Suprapubic skin (tissue), 4 donors: Measurements from ENCODE around the gene SPG7. TPM values are rescaled to one million over a fixed set of nuclear protein-coding genes. Genes with fewer than 3 reads are reported as not detected.

Source experiments
- DNase-seq, 2 donors: peaks; one replicate each; pipeline ENCODE4 v3.0.0-alpha.2; 2019; ENCODE audit warnings: low spot score in 2 of 2
- H3K27ac ChIP-seq: fragments of 200-600 bp; sonication (generic); one replicate; pipeline ENCODE4 v1.5.1; 2019
- H3K27me3 ChIP-seq: fragments of 200-600 bp; sonication (generic); one replicate; pipeline ENCODE4 v1.5.1; 2019
- H3K36me3 ChIP-seq: fragments of 200-600 bp; sonication (generic); one replicate; pipeline ENCODE4 v1.5.1; 2019
- H3K4me1 ChIP-seq: fragments of 200-600 bp; sonication (generic); one replicate; pipeline ENCODE4 v1.5.1; 2019
- H3K4me3 ChIP-seq: fragments of 200-600 bp; sonication (generic); one replicate; pipeline ENCODE4 v1.5.1; 2019; ENCODE audit warnings: mild to moderate bottlenecking
- H3K9me3 ChIP-seq: fragments of 200-600 bp; sonication (generic); one replicate; pipeline ENCODE4 v1.5.1; 2019
- EP300 ChIP-seq: sonication (generic); formaldehyde crosslinking; IDR thresholded peaks from one replicate; pipeline ENCODE4 v1.6.1; 2017; ENCODE audit warnings: antibody characterized with exemption
- POLR2A ChIP-seq, 2 donors: fragments of 450-650 bp; IDR thresholded peaks; one replicate each; pipeline ENCODE4 v1.6.1; 2017; ENCODE audit warnings: antibody characterized with exemption in 2 of 2, mild to moderate bottlenecking in 2 of 2, moderate library complexity in 2 of 2
- POLR2AphosphoS5 ChIP-seq, 3 donors: sonication (generic); formaldehyde crosslinking; IDR thresholded peaks; one replicate each; pipeline ENCODE4 v1.6.1; 2017; ENCODE audit warnings: antibody characterized with exemption in 3 of 3
- WGBS: methylation state at CpG from one replicate; pipeline ENCODE4 v1.1.5; 2018; 5-methylcytosine and 5-hydroxymethylcytosine counted together
- total RNA-seq, 4 donors: library from RNA; depleted of rRNA; stranded (reverse); fragments of >200 nt; gene quantifications; one replicate each; pipeline ENCODE4 v1.1.0, GENCODE V29; 2016
- TF ChIP-seq, protein P1 (sequence below), 2 donors: fragments of 200-600 bp in 1 of 2; fragments of 450-650 bp in 1 of 2; sonication (generic) in 1 of 2; IDR thresholded peaks; one replicate each; pipeline ENCODE4 v1.5.1; 2016 to 2019; ENCODE audit warnings: antibody characterized with exemption in 2 of 2, mild to moderate bottlenecking in 1 of 2, moderate library complexity in 1 of 2

SPG7 gene
- total RNA-seq, 4 donors from 2014 or later, result 131 to 324 (median 144) TPM

DNA sequence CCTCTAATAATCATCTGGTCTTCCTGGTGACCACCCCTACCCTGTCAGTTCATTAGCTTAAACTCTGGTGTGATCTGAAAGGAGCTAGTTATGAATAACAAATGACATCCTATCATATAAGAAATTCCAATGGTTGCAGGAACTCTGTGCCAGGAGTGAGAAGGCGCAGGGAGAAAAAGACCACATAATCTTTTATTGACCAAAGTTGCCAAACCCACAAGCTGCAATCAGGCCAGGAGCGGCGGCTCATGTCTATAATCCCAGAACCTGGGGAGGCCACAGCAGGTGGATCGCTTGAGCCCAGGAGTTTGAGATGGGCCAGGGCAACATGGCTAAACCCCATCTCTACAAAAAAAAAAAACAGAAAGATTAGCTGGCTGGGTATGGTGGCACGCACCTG lies 41.3 kb upstream of the SPG7 start:
- Histone ChIP-seq H3K4me3 (no peak overlapping the region), H3K9me3 (no peaks in the 10 kb centered on the region), H3K36me3 (no peaks in the 10 kb centered on the region), H3K4me1 (peaks cover 26% of the 10 kb centered on the region), H3K27me3 (no peaks in the 10 kb centered on the region), H3K27ac (no peak overlapping the region)
- TF ChIP-seq POLR2AphosphoS5 (IDR thresholded peaks at IDR 0.05), result no peak
- no peak for TF ChIP-seq EP300
- no peak for TF ChIP-seq POLR2A (IDR thresholded peaks at IDR 0.05)
- TF ChIP-seq, protein P1, sequence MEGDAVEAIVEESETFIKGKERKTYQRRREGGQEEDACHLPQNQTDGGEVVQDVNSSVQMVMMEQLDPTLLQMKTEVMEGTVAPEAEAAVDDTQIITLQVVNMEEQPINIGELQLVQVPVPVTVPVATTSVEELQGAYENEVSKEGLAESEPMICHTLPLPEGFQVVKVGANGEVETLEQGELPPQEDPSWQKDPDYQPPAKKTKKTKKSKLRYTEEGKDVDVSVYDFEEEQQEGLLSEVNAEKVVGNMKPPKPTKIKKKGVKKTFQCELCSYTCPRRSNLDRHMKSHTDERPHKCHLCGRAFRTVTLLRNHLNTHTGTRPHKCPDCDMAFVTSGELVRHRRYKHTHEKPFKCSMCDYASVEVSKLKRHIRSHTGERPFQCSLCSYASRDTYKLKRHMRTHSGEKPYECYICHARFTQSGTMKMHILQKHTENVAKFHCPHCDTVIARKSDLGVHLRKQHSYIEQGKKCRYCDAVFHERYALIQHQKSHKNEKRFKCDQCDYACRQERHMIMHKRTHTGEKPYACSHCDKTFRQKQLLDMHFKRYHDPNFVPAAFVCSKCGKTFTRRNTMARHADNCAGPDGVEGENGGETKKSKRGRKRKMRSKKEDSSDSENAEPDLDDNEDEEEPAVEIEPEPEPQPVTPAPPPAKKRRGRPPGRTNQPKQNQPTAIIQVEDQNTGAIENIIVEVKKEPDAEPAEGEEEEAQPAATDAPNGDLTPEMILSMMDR (IDR thresholded peaks at IDR 0.05), result no peak
- WGBS, result 88% methylated on average over 5 of the region's 5 CpGs
- no peak for DNase-seq

DNA sequence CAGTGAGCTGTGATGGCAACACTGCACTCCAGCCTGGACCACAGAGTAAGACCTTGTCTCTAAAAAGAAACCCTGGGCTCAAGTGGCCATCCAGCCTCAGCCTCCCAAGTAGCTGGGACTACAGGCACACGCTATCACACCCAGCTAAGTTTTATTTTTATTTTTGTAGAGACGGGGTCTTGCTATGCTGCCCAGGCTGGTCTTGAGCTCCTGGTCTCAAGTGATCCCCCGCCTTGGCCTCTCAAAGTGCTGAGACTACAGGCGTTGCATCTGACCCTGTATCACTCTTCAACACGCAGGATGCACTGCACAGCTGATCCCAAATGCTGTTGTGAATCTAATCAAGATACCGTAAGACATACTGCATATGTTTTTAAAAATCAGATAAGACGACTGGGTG lies 40.8 kb upstream of the SPG7 start:
- H3K27ac ChIP-seq, result no peak overlapping the region
- no peaks in the 10 kb centered on the region for H3K36me3 ChIP-seq
- no peak for DNase-seq
- H3K27me3 ChIP-seq, result no peaks in the 10 kb centered on the region
- no peak overlapping the region for H3K4me3 ChIP-seq
- TF ChIP-seq, protein P1 (IDR thresholded peaks at IDR 0.05), result no peak
- no peak for TF ChIP-seq POLR2A (IDR thresholded peaks at IDR 0.05)
- TF ChIP-seq POLR2AphosphoS5 (IDR thresholded peaks at IDR 0.05), result no peak
- H3K9me3 ChIP-seq, result no peaks in the 10 kb centered on the region
- H3K4me1 ChIP-seq, result peaks cover 31% of the 10 kb centered on the region
- WGBS, result 83% methylated on average over 7 of the region's 7 CpGs

DNA sequence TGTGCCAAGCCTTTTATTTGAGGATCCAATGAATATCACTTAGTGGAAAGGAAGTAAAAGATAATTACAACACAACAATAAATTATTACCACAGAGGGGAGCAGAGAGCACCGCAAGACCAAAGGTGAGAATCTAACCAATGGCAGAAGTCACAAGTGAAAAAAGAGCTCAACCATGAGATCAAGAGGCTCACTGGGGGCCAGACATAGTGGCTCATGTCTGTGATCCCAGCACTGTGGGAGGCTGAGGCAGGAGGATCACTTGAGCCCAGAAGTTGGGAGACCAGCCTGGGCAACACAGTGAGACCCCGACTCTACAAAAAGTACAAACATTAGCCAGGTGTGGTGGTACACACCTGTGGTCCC lies 35.5 kb upstream of the SPG7 start:
- Histone ChIP-seq H3K27ac (no peak overlapping the region), H3K27me3 (no peaks in the 10 kb centered on the region), H3K4me3 (no peak overlapping the region), H3K4me1 (peaks cover 77% of the 10 kb centered on the region), H3K9me3 (no peaks in the 10 kb centered on the region), H3K36me3 (no peaks in the 10 kb centered on the region)
- no peak for DNase-seq
- TF ChIP-seq POLR2AphosphoS5 (IDR thresholded peaks at IDR 0.05), result no peak
- TF ChIP-seq EP300, result no peak
- TF ChIP-seq, protein P1 (IDR thresholded peaks at IDR 0.05), result no peak
- TF ChIP-seq POLR2A (IDR thresholded peaks at IDR 0.05), result no peak
- 66% methylated on average over 2 of the region's 2 CpGs for WGBS

GRCh38 chr16:89473136-89473712 lies 35.0 kb upstream of the SPG7 start:
- Histone ChIP-seq H3K4me1 (peaks cover 83% of the 10 kb centered on the region), H3K9me3 (no peaks in the 10 kb centered on the region)
- TF ChIP-seq, protein P1 (IDR thresholded peaks at IDR 0.05), result no peak
- TF ChIP-seq POLR2AphosphoS5 (IDR thresholded peaks at IDR 0.05) (no peak), EP300 (no peak), POLR2A (IDR thresholded peaks at IDR 0.05) (no peak)

DNA sequence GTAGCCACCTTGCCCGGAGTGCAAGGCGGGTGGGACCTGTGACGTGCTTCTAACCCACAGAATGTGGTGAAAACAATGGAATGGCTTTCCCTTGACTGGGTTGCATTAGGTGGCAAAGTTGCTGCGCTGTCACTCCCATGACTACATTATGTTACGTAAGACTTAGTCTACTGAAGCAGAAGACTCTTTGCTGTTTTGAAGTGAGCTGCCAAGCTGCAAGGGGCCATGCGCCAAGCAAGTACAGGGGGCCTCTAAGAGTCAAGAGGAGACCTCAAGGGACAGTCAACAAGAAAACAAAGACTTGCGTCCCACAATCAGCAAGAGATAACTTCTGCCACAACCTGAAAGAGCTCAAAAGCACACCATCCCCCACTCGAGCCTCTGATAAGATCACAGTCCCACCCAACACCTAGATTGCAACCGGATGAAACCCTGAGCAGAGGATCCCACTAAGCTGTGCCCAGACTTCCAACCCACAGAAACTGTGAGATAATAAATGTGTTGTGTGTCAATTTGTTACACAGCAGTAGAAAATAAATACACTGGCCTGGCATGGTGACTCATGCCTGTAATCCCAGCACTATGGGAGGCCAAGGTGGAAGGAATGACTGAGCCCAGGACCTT lies 34.3 kb upstream of the SPG7 start:
- DNase-seq, result no peak
- Histone ChIP-seq H3K27me3 (no peaks in the 10 kb centered on the region), H3K36me3 (no peaks in the 10 kb centered on the region), H3K4me1 (peaks cover 84% of the 10 kb centered on the region), H3K9me3 (no peaks in the 10 kb centered on the region), H3K4me3 (no peak overlapping the region), H3K27ac (peak overlapping the region; percentile 11)
- 79% methylated on average over 9 of the region's 9 CpGs for WGBS
- TF ChIP-seq POLR2AphosphoS5 (IDR thresholded peaks at IDR 0.05) (no peak), POLR2A (IDR thresholded peaks at IDR 0.05) (no peak), EP300 (no peak)
- TF ChIP-seq, protein P1 (IDR thresholded peaks at IDR 0.05), result no peak

More at GRCh38 chr16:89473136-89473712, 35.0 kb upstream of the SPG7 start:
- Histone ChIP-seq H3K4me3 (no peak overlapping the region), H3K36me3 (no peaks in the 10 kb centered on the region), H3K27me3 (no peaks in the 10 kb centered on the region), H3K27ac (peak overlapping the region; percentile 27)
- 87% methylated on average over 7 of the region's 7 CpGs for WGBS
- DNase-seq, result no peak
